Islet precursor cell (in vitro differentiated cells): ENCODE data around the gene WWOX.
A peak's percentile ranks its signal among the peaks of the same experiment; 100 is the strongest.

Source experiments
- DNase-seq: peaks from one replicate; pipeline ENCODE4 v3.0.0-alpha.2; 2018

Gene WWOX

DNA sequence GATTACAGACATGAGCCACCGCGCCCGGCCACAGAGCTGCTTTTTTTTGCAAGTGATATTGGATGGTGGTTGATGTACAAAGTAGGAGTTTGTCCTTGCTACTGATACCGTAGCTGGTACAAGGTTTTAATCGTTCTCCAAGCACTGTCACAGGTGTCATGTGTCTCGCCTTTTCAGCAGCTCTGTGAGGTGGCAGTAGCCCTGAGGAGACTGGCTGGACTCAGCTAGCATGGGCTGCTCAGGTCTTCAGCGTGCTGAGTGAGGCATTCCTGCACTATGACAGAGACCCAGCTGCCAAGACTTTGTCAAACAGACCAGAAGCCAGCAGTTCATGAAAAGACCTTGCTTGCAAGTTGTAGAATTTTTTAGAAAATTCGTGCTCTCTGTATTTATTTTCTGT is 7.2 kb downstream of the WWOX start:
- DNase-seq, result peak; percentile 62

DNA sequence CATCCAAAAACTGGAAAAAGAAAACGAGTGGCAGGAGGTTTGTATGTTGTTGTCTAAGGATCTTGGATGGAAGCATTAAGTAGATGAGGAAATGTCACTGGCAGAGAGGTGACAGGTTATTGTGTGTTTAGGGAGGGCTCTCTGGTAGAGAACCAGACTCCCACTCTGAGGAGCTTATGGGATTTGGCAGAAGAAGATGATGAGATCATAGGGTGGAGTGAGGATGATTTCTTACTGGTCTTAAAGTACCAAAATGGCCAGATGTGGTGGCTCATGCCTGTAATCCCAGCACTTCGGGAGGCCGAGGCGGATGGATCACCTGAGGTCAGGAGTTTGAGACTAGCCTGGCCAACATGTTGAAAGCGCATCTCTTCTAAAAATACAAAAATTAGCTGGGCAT is 9.0 kb downstream of the WWOX start:
- DNase-seq, result no peak

DNA sequence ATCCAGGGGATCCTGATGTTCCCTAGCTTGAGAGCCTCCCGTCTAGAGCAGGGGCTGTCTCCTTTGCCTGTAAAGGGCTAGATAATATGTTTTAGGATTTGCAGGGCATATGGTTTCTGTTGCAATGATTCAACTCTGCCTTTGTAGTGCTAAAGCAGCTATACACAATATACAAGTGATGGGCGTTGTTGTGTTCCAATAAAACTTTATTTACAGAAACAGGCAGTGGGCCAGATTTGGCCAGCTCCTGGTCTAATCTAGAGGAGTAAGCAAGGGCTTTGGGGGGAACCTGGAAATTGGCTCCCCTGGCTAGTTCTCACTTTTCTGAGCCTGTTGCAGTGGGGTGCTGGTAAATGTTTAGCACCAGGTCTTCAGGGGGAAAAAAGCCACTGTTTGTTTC is 13.8 kb downstream of the WWOX start:
- DNase-seq, result no peak

DNA sequence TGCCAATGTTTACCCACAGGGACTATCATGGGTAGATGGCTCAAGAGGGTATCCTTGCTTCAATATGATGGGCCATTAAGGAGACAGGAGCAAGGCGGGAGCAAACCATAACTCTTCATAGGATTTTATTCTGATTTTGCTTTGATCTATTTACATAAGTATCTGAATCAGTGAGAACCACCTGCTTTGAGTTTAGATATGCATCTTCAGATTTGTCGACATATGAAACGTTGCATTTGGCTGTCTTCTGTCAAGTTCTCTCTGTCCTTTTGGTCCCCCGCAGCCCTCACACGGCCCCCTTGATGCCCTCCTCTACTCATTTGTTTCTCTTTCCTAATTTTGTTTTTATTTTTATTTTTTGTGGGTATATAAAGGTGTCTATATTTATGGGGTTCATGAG is 16.2 kb downstream of the WWOX start:
- DNase-seq, result no peak

DNA sequence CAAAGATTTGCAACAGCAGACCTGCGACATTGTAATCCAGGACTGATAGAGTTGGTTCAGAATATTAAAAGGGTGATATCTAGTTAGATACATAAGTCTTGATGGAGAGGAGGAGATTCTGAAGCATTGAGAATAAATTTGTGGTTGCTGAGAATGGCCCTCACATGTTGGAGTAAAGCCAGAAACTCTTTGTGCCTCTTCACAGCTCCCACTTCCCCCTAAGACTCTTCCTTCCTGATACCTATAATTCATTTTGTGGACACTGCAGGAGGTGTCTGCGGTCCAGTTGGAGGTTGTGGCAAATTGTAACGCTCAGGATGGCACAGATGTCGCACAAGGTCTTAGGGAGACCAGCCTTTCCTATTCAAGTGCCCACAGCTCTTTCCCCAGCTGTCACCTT is 17.5 kb downstream of the WWOX start:
- no peak for DNase-seq

DNA sequence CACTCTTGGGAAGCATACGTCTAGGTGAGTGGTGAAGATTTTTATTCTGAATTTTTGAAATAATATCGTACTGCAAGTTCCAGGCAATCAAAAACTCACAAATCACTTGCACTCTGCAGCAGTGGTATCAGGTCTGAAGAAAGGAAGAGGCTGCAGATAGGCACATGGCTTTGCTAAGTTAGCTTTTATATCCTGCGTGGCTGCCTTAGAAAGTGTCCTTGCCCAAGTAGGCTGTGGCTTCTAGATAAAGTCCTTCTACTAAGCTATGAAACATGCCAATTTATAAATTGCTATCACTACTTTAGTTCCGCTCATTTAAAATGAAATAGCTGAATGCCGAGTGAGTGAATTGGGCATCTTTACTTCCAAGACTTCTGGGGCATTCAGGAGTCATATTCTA is 17.9 kb downstream of the WWOX start:
- DNase-seq, result no peak

DNA sequence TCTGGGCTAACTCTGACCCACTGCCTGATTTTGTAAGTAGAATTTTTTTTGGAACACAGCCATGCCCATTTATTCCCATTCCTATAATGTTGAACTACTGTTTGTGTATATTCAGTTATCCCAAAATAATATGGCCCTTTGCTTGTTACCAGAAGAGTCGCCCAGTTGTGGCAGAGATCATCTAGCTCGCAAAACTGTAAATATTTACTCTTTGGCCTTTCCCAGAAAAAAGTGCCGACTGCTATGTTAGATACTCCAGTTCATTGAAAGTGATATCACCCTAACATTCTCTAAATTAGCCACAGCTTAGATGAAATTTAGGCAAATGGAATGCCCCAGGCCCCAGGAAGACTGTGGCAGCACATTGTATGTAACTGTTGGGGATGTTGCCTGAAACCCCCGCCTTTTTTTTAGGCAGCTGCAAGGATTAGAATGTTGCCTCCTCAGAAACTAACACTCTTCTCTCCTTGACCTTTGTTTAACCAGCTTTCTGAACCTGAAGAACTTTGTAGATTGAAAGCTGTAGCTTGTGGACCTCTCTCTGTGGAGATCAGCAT is 19.1 kb downstream of the WWOX start:
- no peak for DNase-seq

DNA sequence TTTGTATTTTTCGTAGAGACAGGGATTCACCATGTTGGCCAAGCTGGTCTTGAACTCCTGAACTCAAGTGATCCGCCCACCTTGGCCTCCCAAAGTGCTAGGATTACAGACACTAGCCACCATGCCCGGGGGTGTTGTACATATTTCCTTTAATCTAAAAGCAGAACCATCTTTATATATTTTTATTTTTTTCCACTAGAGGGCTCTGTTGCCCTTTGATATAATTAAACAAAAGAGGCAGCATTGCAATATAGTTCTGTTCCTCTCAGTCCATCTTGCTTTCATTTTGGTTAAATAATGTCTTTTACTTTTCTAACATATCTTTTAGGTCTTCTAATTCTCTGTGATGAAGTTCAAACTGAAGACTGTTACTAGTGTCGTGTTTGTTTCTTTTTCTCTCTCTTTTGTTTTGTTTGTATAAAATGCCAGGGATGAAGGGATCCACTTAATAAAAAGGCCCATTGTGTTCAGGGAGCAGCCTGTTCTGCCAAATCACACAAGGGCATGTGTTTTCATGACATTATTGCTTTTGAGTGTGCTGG is 23.4 kb downstream of the WWOX start:
- DNase-seq, result no peak

DNA sequence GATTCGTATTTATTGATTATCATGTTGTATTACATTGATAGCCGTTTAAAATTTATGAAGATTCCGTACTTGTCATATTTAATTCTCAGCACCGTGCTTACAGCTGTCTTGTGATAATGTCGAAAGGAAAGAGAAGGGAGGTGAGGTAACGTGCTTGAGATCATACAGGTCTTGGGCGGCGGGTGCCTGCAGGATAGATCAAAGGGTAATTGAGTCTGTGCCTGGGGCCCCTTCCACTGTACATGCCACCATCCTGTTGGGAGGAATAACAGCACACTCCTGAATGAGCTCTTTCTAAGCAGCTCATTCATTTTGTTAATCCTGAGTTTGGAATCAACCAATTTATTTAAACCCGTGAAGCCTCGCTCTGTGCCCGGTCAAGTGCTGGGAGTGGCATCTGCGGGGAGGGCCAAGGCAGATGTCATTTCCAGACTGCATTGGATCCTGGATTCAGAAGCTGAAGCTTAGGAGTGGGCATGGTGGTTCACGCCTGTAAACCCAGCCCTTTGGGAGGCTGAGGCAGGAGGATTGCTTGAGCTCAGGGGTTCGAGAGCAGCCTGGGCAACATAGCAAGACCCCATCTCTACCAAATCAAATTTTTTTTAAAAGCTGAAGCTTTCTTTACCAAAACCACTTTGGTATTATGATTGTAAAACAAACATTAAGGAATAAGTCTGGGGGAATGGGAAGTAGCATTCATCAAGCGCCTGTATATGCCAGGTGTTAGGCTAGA is 25.8 kb downstream of the WWOX start:
- DNase-seq, result peak; percentile 69

DNA sequence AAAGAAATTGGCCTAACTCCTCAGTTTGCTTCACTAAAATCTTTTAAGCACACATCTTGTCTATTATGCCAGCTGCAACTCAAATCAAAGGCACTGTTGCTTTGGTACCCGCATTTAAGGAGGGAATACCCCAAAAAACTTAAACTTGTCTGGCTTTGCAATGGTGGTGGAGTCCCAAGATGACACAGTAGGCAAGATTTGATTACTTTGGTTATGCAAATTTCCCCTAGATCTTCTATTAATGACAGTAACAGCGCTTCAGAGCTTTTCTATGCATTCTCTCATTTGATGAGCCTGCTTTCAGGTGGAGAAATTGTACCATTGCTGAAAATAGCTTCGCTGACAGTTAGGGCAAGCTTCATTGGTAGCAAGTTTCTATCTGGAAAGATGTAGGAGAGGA is 27.2 kb downstream of the WWOX start:
- no peak for DNase-seq

DNA sequence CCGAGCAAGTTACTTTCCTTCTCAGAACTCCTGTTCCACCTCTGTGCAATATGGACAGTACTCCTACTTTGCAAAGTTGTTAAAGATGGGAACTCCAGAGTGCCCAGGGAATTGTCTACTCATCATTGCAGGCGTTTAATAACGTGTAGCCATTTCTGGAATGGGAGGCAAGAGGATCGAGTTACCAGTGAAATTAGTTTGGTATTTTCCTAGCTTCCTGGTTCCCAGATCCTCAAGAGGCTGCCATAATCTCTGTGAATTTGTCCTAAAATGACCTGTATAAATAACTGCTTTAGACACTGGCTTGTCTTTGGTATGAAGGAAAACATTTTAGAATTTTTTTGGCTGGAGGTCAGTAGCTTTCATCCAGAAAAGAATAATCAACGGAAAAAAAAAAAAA is 27.7 kb downstream of the WWOX start:
- no peak for DNase-seq

DNA sequence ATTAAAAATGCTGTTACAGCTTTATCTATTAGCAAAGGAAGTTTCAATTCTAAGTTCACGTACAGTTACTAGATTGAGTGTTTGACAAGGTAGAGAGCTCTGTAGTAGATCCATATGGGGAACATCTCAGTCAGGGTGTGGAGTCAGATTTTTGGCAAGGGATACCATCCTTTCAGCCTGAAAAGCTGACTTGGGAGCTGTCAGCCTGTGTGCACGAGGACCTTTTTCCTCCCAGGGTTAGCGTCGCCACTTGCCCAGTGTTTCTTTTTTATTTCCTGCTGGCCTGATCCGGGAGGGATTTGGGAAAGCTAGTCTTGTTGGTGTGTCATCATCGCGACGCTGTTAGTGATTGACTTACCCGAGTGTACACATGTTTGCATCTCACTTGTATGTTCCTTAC is 29.5 kb downstream of the WWOX start:
- DNase-seq, result no peak

DNA sequence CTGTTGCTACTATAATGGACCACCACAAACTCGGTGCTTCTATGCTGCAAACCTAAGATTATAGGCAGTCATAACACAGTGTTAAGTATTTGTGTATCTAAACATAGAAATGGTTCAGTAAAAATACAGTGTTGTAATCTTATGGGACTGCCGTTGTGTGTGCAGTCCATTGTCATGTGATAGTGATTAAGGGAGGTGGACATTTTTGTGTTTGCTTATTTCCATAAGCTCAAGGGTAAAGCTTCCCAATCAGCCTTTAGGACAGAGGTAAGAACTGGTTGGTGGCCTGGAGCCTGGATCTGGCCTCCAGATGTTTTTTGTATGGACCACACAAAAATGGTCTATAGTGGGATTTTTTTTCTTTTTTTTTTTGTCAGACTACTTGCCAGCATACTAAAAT is 29.9 kb downstream of the WWOX start:
- no peak for DNase-seq

DNA sequence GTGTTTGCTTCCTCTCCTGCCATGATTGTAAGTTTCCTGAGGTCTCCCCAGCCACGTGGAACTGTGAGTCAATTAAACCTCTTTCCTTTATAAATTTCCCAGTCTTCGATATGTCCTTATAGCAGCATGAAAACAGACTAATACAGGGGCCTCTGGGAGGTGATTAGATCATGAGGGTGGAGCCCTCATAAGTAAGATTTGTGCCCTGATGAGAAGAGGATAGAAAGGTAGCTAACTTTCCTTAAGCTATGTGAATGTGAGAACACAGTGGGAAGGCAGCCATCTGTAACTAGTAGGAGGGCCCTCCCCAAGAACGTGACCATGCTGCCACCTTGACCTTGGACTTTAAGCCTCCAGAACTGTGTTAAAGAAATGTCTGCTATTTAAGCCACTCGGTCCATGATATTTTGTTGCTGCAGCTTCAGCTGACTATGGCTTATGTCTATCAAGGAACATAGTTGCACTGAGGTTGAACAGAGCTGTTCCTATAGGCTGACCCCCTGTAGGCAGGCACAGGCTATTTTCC is 30.7 kb downstream of the WWOX start:
- DNase-seq, result no peak

DNA sequence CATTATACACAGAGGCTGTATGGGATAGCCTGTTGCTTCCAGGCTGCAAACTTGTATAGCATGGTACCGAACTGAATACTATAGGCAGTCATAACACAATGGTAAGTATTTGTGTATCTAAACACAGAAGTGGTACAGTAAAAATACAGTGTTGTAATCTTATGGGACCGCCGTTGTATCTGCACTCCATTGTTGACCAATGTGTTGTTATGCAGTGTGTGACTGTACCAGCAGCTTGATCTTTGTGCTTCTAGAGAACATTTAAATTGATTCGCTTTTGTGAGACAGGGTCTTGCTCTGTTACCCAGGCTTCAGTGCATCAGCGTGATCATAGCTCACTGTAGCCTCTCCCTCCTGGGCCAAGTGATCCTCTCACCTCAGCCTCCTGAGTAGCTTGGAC is 31.5 kb downstream of the WWOX start:
- DNase-seq, result no peak

DNA sequence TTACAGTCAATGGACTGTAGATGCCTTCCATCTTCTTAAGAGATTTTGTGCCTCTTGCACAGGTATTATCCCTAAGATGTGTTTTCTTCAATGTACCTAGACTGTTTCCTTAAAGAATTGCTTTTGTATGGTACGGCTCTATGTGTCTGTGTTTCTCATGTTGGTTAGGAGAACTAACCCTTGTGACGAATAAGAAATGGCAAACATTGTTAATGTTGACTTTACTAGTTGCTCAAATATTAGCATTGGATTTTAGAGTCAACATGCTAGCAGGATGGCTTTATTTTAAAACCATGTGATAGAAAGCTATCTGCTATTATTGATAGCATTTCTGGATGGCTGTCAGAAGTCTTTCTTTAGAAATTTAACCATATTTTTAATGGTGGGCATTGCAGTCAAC is 34.5 kb downstream of the WWOX start:
- DNase-seq, result no peak

DNA sequence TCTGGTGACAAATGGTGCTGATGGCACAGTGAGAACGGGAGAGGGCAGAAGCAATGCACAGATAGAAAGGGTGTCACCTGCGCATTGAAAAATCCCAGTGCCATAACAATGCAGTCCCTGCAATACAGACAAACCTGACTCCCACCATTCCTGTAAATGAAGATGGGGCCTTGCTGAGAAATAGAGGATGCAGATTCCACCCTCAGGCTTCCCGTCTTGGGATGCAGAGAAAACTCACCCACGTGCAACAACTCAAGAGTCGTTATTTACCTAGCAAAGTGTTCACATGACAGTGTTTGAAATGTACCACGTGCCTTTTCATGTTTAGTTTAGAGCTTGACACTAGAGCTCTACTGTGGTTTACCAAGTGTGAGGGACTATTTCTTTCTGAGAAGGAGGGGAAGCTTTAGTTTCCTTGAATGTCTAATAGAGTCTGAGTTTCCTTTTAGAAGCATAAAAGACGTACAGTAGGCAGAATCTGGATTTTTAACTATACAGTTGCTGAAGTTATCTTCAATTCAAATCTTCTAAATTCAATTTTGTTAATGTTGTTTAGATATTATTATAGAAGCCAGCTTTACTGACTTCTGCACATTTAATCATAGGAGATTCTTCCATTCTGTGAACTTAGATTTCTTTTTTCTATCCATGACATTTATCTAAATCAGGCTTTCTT is 35.6 kb downstream of the WWOX start:
- no peak for DNase-seq

DNA sequence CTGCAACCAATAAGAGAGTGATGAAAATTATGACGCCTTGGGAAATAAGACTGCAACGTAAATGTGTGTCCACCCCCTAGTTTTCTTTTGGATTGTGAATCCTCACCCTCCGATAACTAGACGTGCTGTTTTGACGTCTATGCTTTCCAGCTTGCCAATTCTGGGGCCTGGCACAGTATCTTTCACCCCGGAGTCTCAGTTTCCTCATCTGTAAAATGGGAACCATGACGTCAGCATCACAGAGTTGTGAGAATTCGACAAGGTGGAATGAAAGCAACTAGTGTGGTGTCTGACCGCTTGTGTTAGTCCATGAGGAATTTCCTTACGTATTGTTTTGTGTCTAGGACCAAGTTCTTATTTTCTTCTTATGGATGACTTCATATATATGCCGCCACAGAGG is 37.7 kb downstream of the WWOX start:
- DNase-seq, result no peak

DNA sequence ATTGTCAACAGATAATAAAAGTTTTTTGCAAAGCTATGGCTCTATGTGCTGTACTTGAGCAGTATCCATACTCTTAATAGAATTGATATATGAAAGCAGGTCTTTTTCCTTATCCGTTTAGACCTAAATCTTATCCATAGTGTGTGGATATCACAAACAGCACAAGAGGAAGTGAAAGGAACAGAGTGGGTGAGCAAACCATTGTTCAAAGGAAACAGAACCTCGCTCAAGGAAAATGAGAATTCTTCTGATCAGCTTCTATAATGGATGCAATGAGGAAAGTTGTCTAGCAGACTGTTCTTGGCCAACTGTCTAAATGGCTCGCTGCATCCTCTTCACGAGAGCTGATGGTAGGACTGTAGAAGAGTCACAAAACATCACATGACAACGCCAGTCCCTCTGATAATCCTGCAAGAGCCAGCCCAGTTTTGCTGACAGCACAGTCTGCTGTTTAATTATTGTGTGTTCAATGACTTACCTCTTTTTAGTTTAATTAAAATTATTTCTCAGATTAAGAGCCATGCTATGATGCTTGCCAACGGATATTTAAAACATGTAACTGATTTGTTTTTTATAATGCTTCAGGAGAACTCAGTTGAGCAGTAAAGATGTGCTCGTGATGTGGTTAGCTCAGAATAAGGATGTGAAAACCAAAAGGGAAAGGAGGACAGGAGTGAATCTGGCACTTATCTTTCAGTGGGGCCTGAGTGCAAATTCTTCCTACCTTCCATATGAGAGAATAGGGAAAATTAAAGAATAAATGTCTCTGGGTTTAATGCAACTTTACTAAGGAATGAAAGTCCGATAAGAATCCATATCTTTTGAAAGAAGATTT is 38.5 kb downstream of the WWOX start:
- no peak for DNase-seq

DNA sequence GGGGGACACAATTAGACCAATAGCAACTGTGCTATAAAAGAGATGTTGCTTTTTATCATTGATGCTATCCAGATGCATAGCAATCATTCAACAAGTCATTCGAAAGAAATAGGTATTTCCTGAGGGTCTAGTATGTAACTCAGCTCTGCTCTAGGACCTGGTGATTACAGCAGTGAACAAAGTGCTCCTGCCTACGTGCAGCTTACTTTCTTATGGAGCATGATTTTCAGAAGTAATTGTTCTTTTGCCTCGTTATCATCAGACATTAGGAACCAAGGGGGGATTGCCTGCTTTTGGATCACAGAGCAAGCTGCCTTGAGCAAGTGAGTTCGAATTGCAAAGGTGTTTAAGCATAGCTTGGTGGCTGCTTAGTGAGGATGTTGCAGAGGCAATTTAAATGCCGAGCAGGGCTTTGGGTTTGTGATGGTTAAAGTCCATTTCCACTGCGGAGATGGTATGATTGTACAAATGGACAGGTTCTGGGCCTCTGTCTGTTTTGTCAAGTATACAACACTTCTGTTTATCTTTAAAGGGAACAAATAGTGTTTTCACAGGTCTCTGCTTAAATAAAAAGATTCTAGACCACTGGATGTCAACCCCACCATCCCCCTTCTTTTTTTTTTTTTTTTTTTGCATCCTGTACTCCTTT is 41.5 kb downstream of the WWOX start:
- DNase-seq, result no peak

DNA sequence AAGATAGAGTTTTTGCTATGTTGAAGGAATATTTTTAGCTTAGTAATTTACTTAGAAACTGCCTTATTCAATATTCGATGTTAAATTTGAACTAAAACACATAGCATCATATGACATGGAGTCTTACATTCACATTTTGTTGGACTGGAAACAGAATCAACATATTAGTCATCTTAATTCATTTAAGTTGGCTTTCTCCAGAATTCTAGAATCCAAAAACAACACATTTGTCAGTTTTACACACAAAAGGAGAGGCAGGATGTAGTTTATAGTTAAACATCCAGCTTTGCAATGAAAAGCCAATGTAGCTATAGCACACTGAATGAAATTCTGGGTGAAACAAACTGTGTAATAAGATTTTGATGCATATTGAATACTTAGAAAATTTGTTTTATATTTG is 43.3 kb downstream of the WWOX start:
- no peak for DNase-seq

DNA sequence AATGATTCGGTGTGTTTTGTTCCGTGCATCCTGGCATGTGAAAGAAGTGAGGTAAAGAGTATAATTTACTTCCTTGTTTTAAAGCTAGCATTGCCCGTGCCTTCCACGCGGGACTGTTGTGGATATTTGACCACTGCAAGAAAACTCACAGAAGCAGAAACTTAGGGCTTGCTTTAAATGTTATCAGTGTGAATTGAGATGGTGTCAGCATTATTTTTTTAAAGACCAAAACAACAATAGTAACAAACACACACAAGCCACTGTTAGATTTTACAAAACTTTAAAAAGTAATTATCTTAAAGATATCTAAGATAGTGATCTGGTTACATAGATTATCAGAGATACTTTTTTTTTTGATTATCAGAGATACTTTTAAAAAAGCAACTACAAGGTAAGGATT is 47.4 kb downstream of the WWOX start:
- no peak for DNase-seq
